GM19099 (cell line): ENCODE measurements around the gene RNU6-1.

Experiments used
- POLR2A ChIP-seq: IDR thresholded peaks from 3 replicates; pipeline ENCODE4 v1.6.1; 2011; ENCODE audit warnings: low read depth; ENCODE audit not compliant: insufficient read length; ENCODE audit errors: extremely low read depth

The RNU6-1 gene

GRCh38 chr15:67792250-67792942 is 47.4 kb downstream of the RNU6-1 start:
- TF ChIP-seq POLR2A = no peak

- TF ChIP-seq POLR2A = no peak
These were observed 49.1 kb downstream of the RNU6-1 start for GRCh38 chr15:67790610-67791319.
